Measurements from ENCODE around the gene NEK3. TPM values are rescaled to one million over a fixed set of nuclear protein-coding genes. Genes with fewer than 3 reads are reported as not detected.

Gene NEK3
- polyA plus RNA-seq, 3 donors = 5.7 to 13.7 (median 6.1) TPM

- Mint-ChIP-seq H3K36me3 (peaks cover 36 to 38% of the 10 kb centered on the region in 2 donors), H3K27me3 (ENCODE audit: low read depth in 3 of 3) (peaks cover 3 to 14% (median 4%) of the 10 kb centered on the region in 3 donors), H3K9me3 (peaks cover 0 to 4% (median 1%) of the 10 kb centered on the region in 7 donors), H3K4me3 (peak within 1 kb of the TSS; percentile 92 to 100), H3K4me1 (peaks cover 21% of the 10 kb centered on the region), H3K27ac (peak within 1 kb of the TSS in 4 of 7 donors; percentile 4 to 79 (median 61))
- peak; percentile 78 for TF ChIP-seq CTCF (IDR thresholded peaks at IDR 0.05)
- H4K20me1 ChIP-seq (ENCODE audit: insufficient read depth, low read length) = no peaks in the 10 kb centered on the region
- 3% methylated on average over 60 of the region's 71 CpGs for WGBS (ENCODE audit: insufficient coverage)
- no peaks in the 10 kb centered on the region for H3K27me3 ChIP-seq (ENCODE audit: control insufficient read depth in 2 of 2, insufficient read depth in 2 of 2, low read length in 2 of 2)
- peak within 1 kb of the TSS; percentile 30 for H3K9ac ChIP-seq (ENCODE audit: insufficient read depth, low read length, poor library complexity, severe bottlenecking)
- H3K27ac ChIP-seq (ENCODE audit: low read depth in 1 of 2, low read length in 2 of 2) = no peak within 1 kb of the TSS
- peak; percentile 21 to 43 (median 25) for DNase-seq
- H3K4me2 ChIP-seq (replicated peaks; ENCODE audit: extremely low read depth, low read length, poor library complexity, severe bottlenecking) = peak within 1 kb of the TSS; percentile 96
- no peaks in the 10 kb centered on the region for H3K79me2 ChIP-seq (ENCODE audit: insufficient read depth, low read length)
- intact Hi-C loops (cut with micrococcal nuclease) = loop anchor here in 1 of 2 donors (10.0 kb wide), 2 partner anchors 124 to 1004 kb away; no protein-coding TSS in a partner anchor
- H3K36me3 ChIP-seq (replicated peaks in 1 of 2; ENCODE audit: control insufficient read depth in 1 of 2, insufficient read depth in 2 of 2, low read length in 2 of 2) = peaks cover 28 to 37% of the 10 kb centered on the region in 2 donors
- peak within 1 kb of the TSS; percentile 46 to 76 (median 62) for H3K4me3 ChIP-seq (replicated peaks in 1 of 3; ENCODE audit: low read depth in 2 of 3, low read length in 3 of 3)
- H3K9me3 ChIP-seq (replicated peaks in 1 of 2; ENCODE audit: control insufficient read depth in 1 of 2, insufficient read depth in 1 of 2, low read length in 2 of 2) = no peaks in the 10 kb centered on the region
- H3K4me1 ChIP-seq (ENCODE audit: control insufficient read depth in 1 of 2, insufficient read depth in 2 of 2, low read length in 2 of 2) = peaks cover 16 to 21% of the 10 kb centered on the region in 2 donors
- H2AFZ ChIP-seq (ENCODE audit: insufficient read depth, low read depth, low read length, poor library complexity, severe bottlenecking) = peak within 1 kb of the TSS; percentile 86
Observed at GRCh38 chr13:52128714-52129700, 30.4 kb downstream of the NEK3 start, which contains the start of gene NEK5. Gene NEK5 (minus strand): TSS chr13:52129073. CDS start chr13:52127482, 1,591 bp downstream.

All from CD14-positive monocyte (primary cell).